Cardiac muscle cell (in vitro differentiated cells and primary cell): ENCODE results near the gene SNX30. TPM values are rescaled to one million over a fixed set of nuclear protein-coding genes. Genes with fewer than 3 reads are reported as not detected.

Experiments
- DNase-seq, 2 donors: peaks; one replicate each; pipeline versions ENCODE4 v3.0.0 to v3.0.0-alpha.2; 2010 to 2017; ENCODE audit warnings: low read depth in 1 of 2, low spot score in 1 of 2
- H3K27ac ChIP-seq: fragments of 200-600 bp; sonication (generic); 2 replicates; pipeline ENCODE4 v1.5.1; 2016
- H3K27me3 ChIP-seq: fragments of 200-600 bp; sonication (generic); 2 replicates; pipeline ENCODE4 v1.6.0; 2016; ENCODE audit warnings: control low read depth
- H3K36me3 ChIP-seq: fragments of 200-600 bp; sonication (generic); 2 replicates; pipeline ENCODE4 v1.5.1; 2016; ENCODE audit warnings: control low read depth
- H3K4me1 ChIP-seq: fragments of 200-600 bp; sonication (generic); 2 replicates; pipeline ENCODE4 v1.8.1; 2017; ENCODE audit warnings: low read depth, mild to moderate bottlenecking, mixed run types
- H3K4me3 ChIP-seq: fragments of 200-600 bp; sonication (generic); 2 replicates; pipeline ENCODE4 v1.5.1; 2016; ENCODE audit warnings: mild to moderate bottlenecking
- H3K9me3 ChIP-seq: fragments of 200-600 bp; sonication (generic); 2 replicates; pipeline ENCODE4 v1.5.1; 2017; ENCODE audit warnings: low read depth, mild to moderate bottlenecking, control low read depth
- CTCF ChIP-seq: IDR thresholded peaks from 2 replicates; pipeline ENCODE4 v1.5.1; 2012; ENCODE audit warnings: low read depth, mild to moderate bottlenecking, low read length
- polyA plus RNA-seq: library from polyadenylated mRNA; unstranded; fragments of >200 nt; fragmentation: Nextera tagmentation; extraction: Ambion mirVana; gene quantifications from 2 replicates; pipeline ENCODE4 v1.2.1, GENCODE V29; 2016
- total RNA-seq: library from RNA; depleted of rRNA; stranded (reverse); fragments of >200 nt; gene quantifications from 2 replicates; pipeline ENCODE4 v1.2.3, GENCODE V29; 2016

Gene SNX30
- total and polyA plus RNA-seq, 2 experiments from 2014 or later: 3.4 to 8.3 TPM

DNA sequence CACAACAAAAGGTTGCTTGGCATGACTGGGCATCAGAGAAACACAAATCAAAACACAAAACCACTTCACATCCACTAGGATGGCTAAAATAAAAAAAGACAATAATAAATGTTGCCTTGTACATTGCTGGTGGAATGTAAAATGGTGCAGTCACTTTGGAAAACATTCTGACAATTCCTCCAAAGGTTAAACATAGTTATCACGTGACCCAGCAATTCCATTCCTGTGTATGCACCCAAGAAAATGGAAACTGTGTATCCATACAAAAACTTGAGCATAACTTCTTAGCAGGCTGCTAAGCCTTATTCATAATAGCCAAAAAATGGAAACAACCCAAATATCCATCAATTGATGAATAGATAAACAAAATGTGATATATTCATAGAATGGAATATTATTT, 150.3 kb downstream of the SNX30 start:
- peaks cover 9% of the 10 kb centered on the region for H3K4me1 ChIP-seq
- H3K27ac ChIP-seq: no peak overlapping the region
- no peaks in the 10 kb centered on the region for H3K36me3 ChIP-seq
- H3K9me3 ChIP-seq: no peaks in the 10 kb centered on the region
- TF ChIP-seq CTCF: no peak
- H3K27me3 ChIP-seq: peaks cover 8% of the 10 kb centered on the region
- no peak overlapping the region for H3K4me3 ChIP-seq
- no peak for DNase-seq

- no peaks in the 10 kb centered on the region for H3K36me3 ChIP-seq
- no peak overlapping the region for H3K4me3 ChIP-seq
- DNase-seq: peak in 1 of 2 donors; percentile 73
- peak overlapping the region; percentile 80 for H3K27ac ChIP-seq
- no peaks in the 10 kb centered on the region for H3K9me3 ChIP-seq
- peaks cover 17% of the 10 kb centered on the region for H3K27me3 ChIP-seq
- no peak for TF ChIP-seq CTCF
- H3K4me1 ChIP-seq: peaks cover 9% of the 10 kb centered on the region
These were observed 154.5 kb downstream of the SNX30 start for GRCh38 chr9:112905084-112905483.

- Histone ChIP-seq H3K4me1 (no peaks in the 10 kb centered on the region), H3K27ac (no peak overlapping the region), H3K27me3 (peaks cover 25% of the 10 kb centered on the region), H3K4me3 (no peak overlapping the region), H3K36me3 (no peaks in the 10 kb centered on the region), H3K9me3 (no peaks in the 10 kb centered on the region)
- no peak for DNase-seq
- TF ChIP-seq CTCF: no peak
These were observed 161.2 kb downstream of the SNX30 start for GRCh38 chr9:112911736-112912135.

GRCh38 chr9:112912636-112913035, 162.1 kb downstream of the SNX30 start:
- H3K9me3 ChIP-seq: no peaks in the 10 kb centered on the region
- H3K36me3 ChIP-seq: no peaks in the 10 kb centered on the region
- H3K4me3 ChIP-seq: no peak overlapping the region
- no peaks in the 10 kb centered on the region for H3K4me1 ChIP-seq
- no peak for TF ChIP-seq CTCF
- no peak for DNase-seq
- peaks cover 34% of the 10 kb centered on the region for H3K27me3 ChIP-seq
- no peak overlapping the region for H3K27ac ChIP-seq

- DNase-seq: no peak
- H3K27ac ChIP-seq: no peak overlapping the region
- H3K27me3 ChIP-seq: peaks cover 34% of the 10 kb centered on the region
- TF ChIP-seq CTCF: no peak
- no peaks in the 10 kb centered on the region for H3K9me3 ChIP-seq
- H3K36me3 ChIP-seq: no peaks in the 10 kb centered on the region
- no peak overlapping the region for H3K4me3 ChIP-seq
- no peaks in the 10 kb centered on the region for H3K4me1 ChIP-seq
These were observed 162.8 kb downstream of the SNX30 start for GRCh38 chr9:112913326-112913725.

DNA sequence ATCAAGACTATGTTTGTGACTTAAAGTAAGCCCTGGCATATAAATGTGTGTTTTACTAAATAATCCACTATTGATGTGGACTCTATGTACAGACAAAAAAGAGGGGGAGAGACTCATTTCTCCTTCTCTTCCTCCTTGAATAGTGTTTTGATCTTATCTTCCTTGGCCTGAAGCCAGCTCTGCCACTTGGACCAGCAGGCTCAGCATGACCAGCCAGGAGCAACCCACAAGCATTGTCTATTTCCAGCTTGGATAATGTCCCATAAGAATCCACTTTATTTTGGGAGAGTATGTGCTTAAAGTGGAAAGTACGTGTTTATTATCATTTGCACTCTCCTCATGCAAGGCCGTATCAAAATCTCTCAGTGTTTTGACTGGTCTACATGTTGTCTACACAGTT, 164.0 kb downstream of the SNX30 start:
- Histone ChIP-seq H3K36me3 (no peaks in the 10 kb centered on the region), H3K27ac (no peak overlapping the region), H3K4me3 (no peak overlapping the region), H3K9me3 (no peaks in the 10 kb centered on the region), H3K4me1 (no peaks in the 10 kb centered on the region), H3K27me3 (peaks cover 41% of the 10 kb centered on the region)
- DNase-seq: peak in 1 of 2 donors; percentile 27
- no peak for TF ChIP-seq CTCF
